Stimulated activated CD8-positive, alpha-beta memory T cell treated with anti-CD3 and anti-CD28 coated beads, Interleukin-15, amount 100 ng/mL, for 24 hours (primary cell): ENCODE data around the gene CAMK2G.
"Not testable (repeated sequence)": the region's sequence is repeated elsewhere in the genome, so short reads cannot be mapped to it uniquely, and the experiment has no call there.

Experiments
- DNase-seq: peaks from one replicate; pipeline ENCODE4 v3.0.0-alpha.2; 2020; ENCODE audit warnings: low read depth

CAMK2G gene

GRCh38 chr10:73874267-73875138 lies at the start of gene CAMK2G:
Gene CAMK2G (minus strand): TSS chr10:73874555. CDS start chr10:73874461, 94 bp downstream.
- peak; percentile 43 for DNase-seq

GRCh38 chr10:73922864-73923133 lies 48.4 kb upstream of the CAMK2G start:
- DNase-seq = no peak

- no peak for DNase-seq
Measured at GRCh38 chr10:73922007-73922863, 47.9 kb upstream of the CAMK2G start.

GRCh38 chr10:73920089-73920488 lies 45.7 kb upstream of the CAMK2G start:
- no peak for DNase-seq

GRCh38 chr10:73919481-73919880 lies 45.1 kb upstream of the CAMK2G start:
- not testable (repeated sequence) for DNase-seq

- no peak for DNase-seq
Measured at GRCh38 chr10:73917566-73918305, 43.4 kb upstream of the CAMK2G start.

GRCh38 chr10:73916761-73917470 lies 42.6 kb upstream of the CAMK2G start:
- DNase-seq = no peak

GRCh38 chr10:73915206-73915851 lies 41.0 kb upstream of the CAMK2G start:
- DNase-seq = no peak

GRCh38 chr10:73914036-73914435 lies 39.7 kb upstream of the CAMK2G start:
- DNase-seq = no peak

GRCh38 chr10:73911553-73912004 lies 37.2 kb upstream of the CAMK2G start:
- no peak for DNase-seq

- DNase-seq = no peak
Measured at GRCh38 chr10:73910764-73911552, 36.6 kb upstream of the CAMK2G start, which contains the start of gene PLAU. Gene PLAU (plus strand): TSS chr10:73911132. CDS start chr10:73911556, 424 bp downstream.

GRCh38 chr10:73910401-73910763 lies 36.0 kb upstream of the CAMK2G start:
- DNase-seq = no peak

GRCh38 chr10:73909540-73910115 lies 35.3 kb upstream of the CAMK2G start:
- no peak for DNase-seq

GRCh38 chr10:73908853-73909539 lies 34.6 kb upstream of the CAMK2G start:
- DNase-seq = no peak

GRCh38 chr10:73907841-73908517 lies 33.6 kb upstream of the CAMK2G start:
- DNase-seq = no peak

- no peak for DNase-seq
Measured at GRCh38 chr10:73906524-73907447, 32.4 kb upstream of the CAMK2G start.

- no peak for DNase-seq
Measured at GRCh38 chr10:73905256-73906020, 31.1 kb upstream of the CAMK2G start.
